H1 (cell line): ENCODE results near the gene MPHOSPH9. TPM values are rescaled to one million over a fixed set of nuclear protein-coding genes. Genes with fewer than 3 reads are reported as not detected.
A peak's percentile ranks its signal among the peaks of the same experiment; 100 is the strongest.

ENCODE experiments used
- CTCF ChIA-PET: fragments of 300-600 bp; sonication (Branson Sonifier 250); formaldehyde crosslinking; loops from one replicate; lab custom pipeline; 2021; ENCODE audit not compliant: partially characterized antibody; lab: Charles Lee
- POLR2A ChIA-PET: fragments of 300-600 bp; sonication (Branson Sonifier 250); formaldehyde crosslinking; loops from one replicate; lab custom pipeline; 2021; ENCODE audit warnings: inconsistent platforms; ENCODE audit not compliant: partially characterized antibody; lab: Charles Lee
- DNase-seq, 2 experiments: peaks; one replicate each; pipeline versions ENCODE4 v3.0.0 to v3.0.0-alpha.2; 2010 to 2022; ENCODE audit warnings: low spot score in 2 of 2, low read depth in 1 of 2, mixed read lengths in 1 of 2
- FAIRE-seq: peaks from 2 replicates; lab custom pipeline; 2011; peaks lifted over from hg19 to GRCh38; lab: Jason Lieb, UNC
- H2AFZ ChIP-seq: 2 replicates; pipeline ENCODE4 v1.8.1; 2012; ENCODE audit warnings: low read length, inconsistent platforms
- H2AK5ac ChIP-seq: 2 replicates; pipeline ENCODE4 v1.6.1; 2013; ENCODE audit warnings: low read depth, low read length
- H2BK120ac ChIP-seq: replicated peaks from 2 replicates; pipeline ENCODE3; 2013; ENCODE audit warnings: low read depth, low read length, inconsistent platforms
- H2BK12ac ChIP-seq: 2 replicates; pipeline ENCODE4 v1.6.1; 2013; ENCODE audit warnings: low read depth, low read length
- H2BK15ac ChIP-seq: 2 replicates; pipeline ENCODE4 v1.6.1; 2013; ENCODE audit warnings: low read length
- H2BK20ac ChIP-seq: 2 replicates; pipeline ENCODE4 v1.6.1; 2013; ENCODE audit warnings: low read length
- H2BK5ac ChIP-seq: 2 replicates; pipeline ENCODE4 v1.6.1; 2013; ENCODE audit warnings: low read depth, low read length
- H3K14ac ChIP-seq: 2 replicates; pipeline ENCODE4 v1.6.1; 2013; ENCODE audit warnings: inconsistent platforms; ENCODE audit not compliant: insufficient read length
- H3K18ac ChIP-seq: 2 replicates; pipeline ENCODE4 v1.6.1; 2013; ENCODE audit warnings: low read length; ENCODE audit errors: extremely low read depth
- H3K23ac ChIP-seq: 2 replicates; pipeline ENCODE4 v1.6.1; 2013; ENCODE audit warnings: inconsistent platforms; ENCODE audit not compliant: insufficient read length
- H3K23me2 ChIP-seq: 2 replicates; pipeline ENCODE4 v1.6.1; 2013; ENCODE audit warnings: low read depth, low read length
- H3K27ac ChIP-seq: 2 replicates; pipeline ENCODE4 v1.6.1; 2011; ENCODE audit warnings: low read depth, low read length, inconsistent platforms
- H3K27me3 ChIP-seq, 4 experiments: replicated peaks in 1 of 4; 1 replicate in 1 of 4; 2 replicates in 3 of 4; pipeline versions ENCODE4 v1.6.1 to v1.8.1; 2011 to 2013; ENCODE audit warnings: low read length in 3 of 4, mild to moderate bottlenecking in 3 of 4, inconsistent platforms in 2 of 4, mixed read lengths in 2 of 4, moderate library complexity in 1 of 4; ENCODE audit not compliant: control insufficient read depth in 3 of 4, insufficient read depth in 3 of 4; ENCODE audit errors: extremely low read depth in 1 of 4
- H3K36me3 ChIP-seq, 4 experiments: 2 replicates each; pipeline versions ENCODE4 v1.6.1 to v1.8.1; 2011 to 2013; ENCODE audit warnings: mild to moderate bottlenecking in 4 of 4, low read length in 3 of 4, moderate library complexity in 2 of 4, control low read depth in 1 of 4, inconsistent platforms in 1 of 4; ENCODE audit not compliant: insufficient read depth in 4 of 4, control insufficient read depth in 2 of 4
- H3K4ac ChIP-seq: replicated peaks from 2 replicates; pipeline ENCODE3; 2013; ENCODE audit warnings: low read length, low read depth, mixed read lengths, inconsistent platforms; ENCODE audit not compliant: insufficient read length
- H3K4me1 ChIP-seq, 4 experiments: replicated peaks in 1 of 4; 1 replicate in 1 of 4; 2 replicates in 3 of 4; pipeline versions ENCODE4 v1.6.1 to v1.8.1; 2011 to 2013; ENCODE audit warnings: low read length in 3 of 4, inconsistent platforms in 2 of 4, mixed read lengths in 1 of 4; ENCODE audit not compliant: insufficient read depth in 4 of 4, control insufficient read depth in 3 of 4
- H3K4me2 ChIP-seq, 2 experiments: 2 replicates each; pipeline versions ENCODE4 v1.6.1 to v1.8.1; 2011 to 2013; ENCODE audit warnings: low read depth in 2 of 2, low read length in 2 of 2, control low read depth in 1 of 2, inconsistent platforms in 1 of 2, mild to moderate bottlenecking in 1 of 2; ENCODE audit not compliant: insufficient read depth in 1 of 2
- H3K4me3 ChIP-seq, 4 experiments: fragments of 200-600, 300-600 bp in 1 of 4; sonication (generic), shearing (Covaris generic), sonication (Bioruptor Twin) in 1 of 4; 2 replicates each; pipeline versions ENCODE4 v1.5.1 to v1.8.1; 2011 to 2016; ENCODE audit warnings: low read length in 4 of 4, low read depth in 3 of 4, control low read depth in 2 of 4, inconsistent platforms in 2 of 4, mild to moderate bottlenecking in 2 of 4, mixed read lengths in 1 of 4, moderate library complexity in 1 of 4; ENCODE audit not compliant: insufficient read depth in 2 of 4; ENCODE audit errors: extremely low read depth in 1 of 4
- H3K56ac ChIP-seq: replicated peaks from 2 replicates; pipeline ENCODE3; 2013; ENCODE audit warnings: low read depth, mild to moderate bottlenecking, mixed read lengths, low read length, inconsistent platforms; ENCODE audit not compliant: insufficient read length
- H3K79me1 ChIP-seq: 2 replicates; pipeline ENCODE4 v1.6.1; 2013; ENCODE audit warnings: low read depth, low read length, control low read depth
- H3K79me2 ChIP-seq, 2 experiments: 2 replicates each; pipeline versions ENCODE4 v1.6.1 to v1.8.1; 2012 to 2013; ENCODE audit warnings: low read length in 2 of 2, mild to moderate bottlenecking in 2 of 2, inconsistent platforms in 1 of 2; ENCODE audit not compliant: insufficient read depth in 2 of 2, control insufficient read depth in 1 of 2
- H3K9ac ChIP-seq, 4 experiments: replicated peaks in 1 of 4; 1 replicate in 1 of 4; 2 replicates in 3 of 4; pipeline versions ENCODE4 v1.6.1 to v1.8.1; 2011 to 2013; ENCODE audit warnings: low read depth in 3 of 4, low read length in 3 of 4, control low read depth in 2 of 4, mild to moderate bottlenecking in 2 of 4, moderate library complexity in 2 of 4, inconsistent platforms in 1 of 4; ENCODE audit errors: extremely low read depth in 1 of 4
- H3K9me3 ChIP-seq, 2 experiments: 2 replicates each; pipeline versions ENCODE4 v1.6.1 to v1.8.1; 2012 to 2013; ENCODE audit warnings: mild to moderate bottlenecking in 2 of 2, moderate library complexity in 2 of 2, control low read depth in 1 of 2, inconsistent platforms in 1 of 2, low read depth in 1 of 2, low read length in 1 of 2, mixed read lengths in 1 of 2; ENCODE audit not compliant: insufficient read depth in 2 of 2
- H4K20me1 ChIP-seq, 2 experiments: replicated peaks in 1 of 2; 2 replicates each; pipeline versions ENCODE3 to v1.8.1; 2011 to 2013; ENCODE audit warnings: inconsistent platforms in 2 of 2, low read length in 2 of 2, mild to moderate bottlenecking in 1 of 2; ENCODE audit not compliant: insufficient read depth in 2 of 2, control insufficient read depth in 1 of 2
- H4K5ac ChIP-seq: 2 replicates; pipeline ENCODE4 v1.6.1; 2013; ENCODE audit warnings: low read length, low read depth, mixed read lengths, inconsistent platforms; ENCODE audit not compliant: insufficient read length
- H4K8ac ChIP-seq: 2 replicates; pipeline ENCODE4 v1.8.0; 2013; ENCODE audit warnings: mild to moderate bottlenecking, moderate library complexity, low read length, inconsistent platforms; ENCODE audit not compliant: insufficient read depth; ENCODE audit errors: extremely low read depth
- H4K91ac ChIP-seq: replicated peaks from 2 replicates; pipeline ENCODE3; 2013; ENCODE audit warnings: low read length, mixed read lengths, inconsistent platforms; ENCODE audit not compliant: insufficient read length
- BACH1 ChIP-seq: IDR thresholded peaks from 2 replicates; pipeline ENCODE4 v1.6.1; 2012; ENCODE audit warnings: low read length, improper control_type of control experiment
- CBX5 ChIP-seq: fragments of 300-800, 300-1000 bp; sonication (generic); IDR thresholded peaks from 2 replicates; pipeline ENCODE4 v1.7.1; 2016; ENCODE audit warnings: antibody characterized with exemption, low read length, low read depth
- EP300 ChIP-seq, 2 experiments: IDR thresholded peaks; 1 replicate in 1 of 2; 2 replicates in 1 of 2; pipeline ENCODE4 v1.6.1; 2011 to 2012; ENCODE audit warnings: low read depth in 2 of 2, low read length in 2 of 2, mild to moderate bottlenecking in 2 of 2, borderline replicate concordance in 1 of 2, inconsistent platforms in 1 of 2, moderate library complexity in 1 of 2
- JUN ChIP-seq: IDR thresholded peaks from 2 replicates; pipeline ENCODE4 v1.6.1; 2011; ENCODE audit warnings: low read depth, mild to moderate bottlenecking, improper control_type of control experiment, low read length
- NANOG ChIP-seq: IDR thresholded peaks from 2 replicates; pipeline ENCODE4 v1.6.1; 2011; ENCODE audit warnings: low read length, low read depth, mild to moderate bottlenecking, inconsistent platforms; ENCODE audit not compliant: insufficient read depth, poor library complexity, severe bottlenecking
- SP1 ChIP-seq: IDR thresholded peaks from 2 replicates; pipeline ENCODE4 v1.6.1; 2011; ENCODE audit warnings: low read depth, low read length
- SP4 ChIP-seq: IDR thresholded peaks from 2 replicates; pipeline ENCODE4 v1.6.1; 2012; ENCODE audit warnings: low read length, inconsistent platforms
- SUZ12 ChIP-seq: fragments of 200-600 bp; sonication (generic); IDR thresholded peaks from 2 replicates; pipeline ENCODE4 v1.6.1; 2012; ENCODE audit warnings: mild to moderate bottlenecking, inconsistent platforms, low read length, moderate library complexity, mixed read lengths
- TEAD4 ChIP-seq: IDR thresholded peaks from 2 replicates; pipeline ENCODE4 v1.6.1; 2012; ENCODE audit warnings: low read depth, low read length, inconsistent platforms, mixed read lengths
- YY1 ChIP-seq: IDR thresholded peaks from 2 replicates; pipeline ENCODE4 v1.6.1; 2011; ENCODE audit warnings: low read depth, mild to moderate bottlenecking, low read length
- WGBS, 2 experiments: shearing (Covaris generic) in 1 of 2; methylation state at CpG; one replicate each; pipeline versions ENCODE4 v1.1.6 to v1.1.7; 2013 to 2015; ENCODE audit warnings: low lambda C conversion rate in 2 of 2, mixed read lengths in 2 of 2, inconsistent platforms in 1 of 2, low coverage in 1 of 2, missing lambda C conversion rate in 1 of 2; ENCODE audit not compliant: insufficient replicate concordance in 2 of 2, insufficient coverage in 1 of 2, insufficient read length in 1 of 2; ENCODE audit errors: extremely low coverage in 1 of 2, missing lambda C conversion rate in 1 of 2; 5-methylcytosine and 5-hydroxymethylcytosine counted together
- polyA plus RNA-seq, 7 experiments: library from polyadenylated mRNA; depleted of rRNA in 3 of 7; stranded (reverse) in 5 of 7; unstranded in 2 of 7; fragments of >200 nt in 5 of 7; fragments of 200-250 nt in 2 of 7; gene quantifications; 1 replicate in 5 of 7; 2 replicates in 1 of 7; 4 replicates in 1 of 7; pipeline versions ENCODE4 v1.2.1 to v1.2.3, GENCODE V29; 2011 to 2013; ENCODE audit warnings: missing spikeins in 2 of 7, mixed read lengths in 2 of 7
- total RNA-seq: library from RNA; stranded (reverse); fragmentation: NEBNext Ultra II Directional; extraction: Animal tissue kit (Norgen Biotek cat#: 25700); gene quantifications from 2 replicates; pipeline ENCODE4 v1.2.1, GENCODE V29; 2021
- TF ChIP-seq, protein P1 (sequence below): IDR thresholded peaks from 2 replicates; pipeline ENCODE4 v1.6.1; 2011; ENCODE audit warnings: low read length, improper control_type of control experiment

The MPHOSPH9 gene
- total and polyA plus RNA-seq, 2 of the 8 experiments (the other 6 are each of a cell fraction or from before 2014, with no cell fraction given), result 8.8 to 48.8 TPM

DNA sequence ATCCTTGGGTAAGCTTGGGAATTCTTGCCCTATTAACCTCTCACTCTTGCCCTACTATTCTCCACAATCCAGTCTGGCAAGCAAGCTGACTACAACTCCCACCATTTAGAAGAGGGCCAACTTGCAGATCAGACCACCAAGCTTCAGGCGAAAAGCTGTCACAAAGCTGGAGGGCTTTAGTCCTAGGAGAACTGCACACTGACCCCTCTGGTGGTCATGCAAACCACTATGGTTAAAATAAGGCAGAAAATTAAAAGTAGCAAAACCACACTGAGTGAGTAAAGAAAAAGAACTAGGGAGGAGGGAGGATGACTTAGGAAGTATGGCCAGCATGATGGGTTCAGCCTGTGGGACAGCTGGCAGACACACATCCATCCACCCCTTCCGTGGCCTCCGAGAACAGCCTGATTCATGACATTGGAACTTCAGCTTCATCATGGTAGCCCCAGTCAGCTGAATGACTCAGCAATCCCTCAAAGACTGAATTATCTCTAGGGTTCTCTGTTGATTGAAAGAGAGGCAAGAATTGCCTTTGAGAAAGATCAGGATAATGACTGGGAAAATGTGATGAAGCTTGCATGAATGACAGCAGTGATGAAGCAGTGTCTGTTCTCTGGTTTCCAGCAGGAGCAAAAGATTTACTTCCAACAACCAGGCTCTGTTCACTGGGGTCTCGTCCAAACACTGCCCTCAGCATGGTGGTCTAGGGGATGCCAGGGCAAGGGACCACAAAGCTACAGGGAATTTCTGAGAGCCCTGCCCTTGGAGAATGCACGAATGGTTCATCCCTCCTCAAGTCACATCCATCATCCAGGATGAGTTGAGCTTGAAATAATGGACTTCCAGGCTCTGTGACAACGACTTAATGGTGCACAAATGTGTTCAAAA, 106.4 kb downstream of the MPHOSPH9 start:
- H3K4ac ChIP-seq, result no peak overlapping the region
- H2BK20ac ChIP-seq, result no peak overlapping the region
- ChIA-PET CTCF (interaction anchor here (0.6 to 1.5 kb wide), 8 partner anchors 11 to 280 kb away, joined by 3 to 5 read pairs (median 4); no protein-coding TSS in a partner anchor), POLR2A (interaction anchor here (0.8 kb wide), 1 partner anchor 148 kb away, joined by 3 read pairs; no protein-coding TSS in a partner anchor)
- H3K79me2 ChIP-seq, result no peaks in the 10 kb centered on the region
- H4K91ac ChIP-seq, result no peak overlapping the region
- DNase-seq, result peak in 1 of 2 experiments; percentile 19
- no peak overlapping the region for H3K4me2 ChIP-seq
- no peak overlapping the region for H3K9ac ChIP-seq
- no peak overlapping the region for H3K56ac ChIP-seq
- H3K23ac ChIP-seq, result no peak overlapping the region
- H3K14ac ChIP-seq, result no peak overlapping the region
- no peak overlapping the region for H4K5ac ChIP-seq
- H4K20me1 ChIP-seq, result no peaks in the 10 kb centered on the region
- peak overlapping the region; percentile 11; the same call in 1 of the 2 replicates for H2BK5ac ChIP-seq
- no peak overlapping the region for H2BK120ac ChIP-seq
- no peaks in the 10 kb centered on the region for H3K4me1 ChIP-seq
- no peaks in the 10 kb centered on the region for H3K27me3 ChIP-seq
- no peak overlapping the region; the same call in 1 of the 2 replicates for H4K8ac ChIP-seq
- H3K36me3 ChIP-seq, result no peaks in the 10 kb centered on the region
- H2AFZ ChIP-seq, result 0 out of 2 replicates have a peak overlapping the region, but pooled peaks have one; percentile 18
- H3K18ac ChIP-seq, result no peak overlapping the region
- 87% methylated on average over 6 of the region's 6 CpGs; no CpG with 5 or more reads in 1 of the 2 experiments for WGBS, 2 experiments
- H3K4me3 ChIP-seq, result no peak overlapping the region
- no peak overlapping the region for H3K27ac ChIP-seq
- H3K23me2 ChIP-seq, result no peaks in the 10 kb centered on the region
- no peaks in the 10 kb centered on the region for H3K79me1 ChIP-seq
- no peak overlapping the region for H2AK5ac ChIP-seq
- no peaks in the 10 kb centered on the region for H3K9me3 ChIP-seq
- no peak overlapping the region for H2BK12ac ChIP-seq
- no peak for FAIRE-seq
- H2BK15ac ChIP-seq, result no peak overlapping the region
- TF ChIP-seq SP4, result no peak
- TF ChIP-seq JUN, result no peak
- TF ChIP-seq TEAD4, result no peak
- TF ChIP-seq, protein P1, sequence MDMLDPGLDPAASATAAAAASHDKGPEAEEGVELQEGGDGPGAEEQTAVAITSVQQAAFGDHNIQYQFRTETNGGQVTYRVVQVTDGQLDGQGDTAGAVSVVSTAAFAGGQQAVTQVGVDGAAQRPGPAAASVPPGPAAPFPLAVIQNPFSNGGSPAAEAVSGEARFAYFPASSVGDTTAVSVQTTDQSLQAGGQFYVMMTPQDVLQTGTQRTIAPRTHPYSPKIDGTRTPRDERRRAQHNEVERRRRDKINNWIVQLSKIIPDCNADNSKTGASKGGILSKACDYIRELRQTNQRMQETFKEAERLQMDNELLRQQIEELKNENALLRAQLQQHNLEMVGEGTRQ, result no peak
- no peak for TF ChIP-seq YY1
- no peak for TF ChIP-seq EP300 (IDR thresholded peaks at IDR 0.05; ENCODE audit: borderline replicate concordance in 1 of 2, low read depth in 2 of 2, low read length in 2 of 2)
- TF ChIP-seq SP1, result no peak
- TF ChIP-seq CBX5, result no peak
- TF ChIP-seq SUZ12, result no peak
- peak; percentile 87 for TF ChIP-seq BACH1
- TF ChIP-seq NANOG, result no peak
